ENCODE data around the gene DCLRE1A. TPM values are rescaled to one million over a fixed set of nuclear protein-coding genes. Genes with fewer than 3 reads are reported as not detected.

DCLRE1A gene
- total and polyA plus RNA-seq, 7 donors: 1.9 to 5.1 (median 3.0) TPM

DNA sequence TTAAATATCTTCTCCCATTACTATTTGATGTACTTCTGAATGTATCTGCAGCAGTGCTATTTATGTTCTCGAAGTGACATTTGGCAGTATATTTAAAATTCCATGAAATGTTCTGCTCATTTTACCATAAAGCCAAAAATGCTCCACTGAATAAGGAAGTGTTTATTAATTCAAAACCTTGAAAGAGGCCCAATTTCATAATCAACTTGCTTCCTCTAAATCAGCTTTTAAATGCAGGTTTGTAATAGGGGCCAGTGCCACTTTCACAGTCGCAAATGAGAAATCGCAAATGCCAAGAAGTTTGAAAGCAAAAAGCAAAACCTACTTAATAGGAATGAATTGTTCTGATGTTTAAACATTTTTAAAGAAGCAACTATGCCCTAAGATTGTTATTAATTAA lies 12.0 kb upstream of the DCLRE1A start:
- intact Hi-C loops (cut with DNase I): no loop called here
- TF ChIP-seq, protein P1, sequence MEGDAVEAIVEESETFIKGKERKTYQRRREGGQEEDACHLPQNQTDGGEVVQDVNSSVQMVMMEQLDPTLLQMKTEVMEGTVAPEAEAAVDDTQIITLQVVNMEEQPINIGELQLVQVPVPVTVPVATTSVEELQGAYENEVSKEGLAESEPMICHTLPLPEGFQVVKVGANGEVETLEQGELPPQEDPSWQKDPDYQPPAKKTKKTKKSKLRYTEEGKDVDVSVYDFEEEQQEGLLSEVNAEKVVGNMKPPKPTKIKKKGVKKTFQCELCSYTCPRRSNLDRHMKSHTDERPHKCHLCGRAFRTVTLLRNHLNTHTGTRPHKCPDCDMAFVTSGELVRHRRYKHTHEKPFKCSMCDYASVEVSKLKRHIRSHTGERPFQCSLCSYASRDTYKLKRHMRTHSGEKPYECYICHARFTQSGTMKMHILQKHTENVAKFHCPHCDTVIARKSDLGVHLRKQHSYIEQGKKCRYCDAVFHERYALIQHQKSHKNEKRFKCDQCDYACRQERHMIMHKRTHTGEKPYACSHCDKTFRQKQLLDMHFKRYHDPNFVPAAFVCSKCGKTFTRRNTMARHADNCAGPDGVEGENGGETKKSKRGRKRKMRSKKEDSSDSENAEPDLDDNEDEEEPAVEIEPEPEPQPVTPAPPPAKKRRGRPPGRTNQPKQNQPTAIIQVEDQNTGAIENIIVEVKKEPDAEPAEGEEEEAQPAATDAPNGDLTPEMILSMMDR (IDR thresholded peaks at IDR 0.05): no peak
- peaks cover 13% of the 10 kb centered on the region for H3K4me1 ChIP-seq
- DNase-seq: no peak
- ATAC-seq: no peak
- no peaks in the 10 kb centered on the region for H3K27me3 ChIP-seq (ENCODE audit: insufficient read depth in 3 of 3, low read length in 2 of 3)
- no peak overlapping the region for H3K27ac ChIP-seq
- H3K4me3 ChIP-seq: no peak overlapping the region
- H3K9me3 ChIP-seq: no peaks in the 10 kb centered on the region
- H3K36me3 ChIP-seq (ENCODE audit: insufficient read depth in 1 of 2, low read depth in 1 of 2): peaks cover 0 to 27% of the 10 kb centered on the region in 2 donors
- WGBS, 3 donors: 71 to 80% (median 72%) methylated on average over 3 of the region's 3 CpGs

DNA sequence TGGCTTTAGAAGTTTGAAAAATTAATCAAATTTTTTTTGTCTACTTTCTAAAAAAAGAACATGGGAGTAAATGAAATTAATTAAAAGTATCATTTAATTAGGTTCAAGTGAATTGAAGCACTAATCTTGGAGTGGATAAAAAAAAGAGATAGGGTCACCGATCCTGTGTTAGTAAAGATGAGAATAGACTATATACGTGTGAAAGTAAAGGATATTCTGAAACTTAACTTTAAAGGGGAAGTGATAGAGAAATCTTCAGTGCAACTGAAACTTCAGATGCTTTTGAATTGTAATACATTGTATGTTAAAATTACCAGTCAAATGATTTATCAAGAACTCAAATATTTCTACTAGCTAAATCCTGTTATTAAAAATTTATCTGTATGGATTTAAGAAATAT lies 5.4 kb upstream of the DCLRE1A start:
- intact Hi-C loops (cut with DNase I): no loop called here
- ATAC-seq: no peak

DNA sequence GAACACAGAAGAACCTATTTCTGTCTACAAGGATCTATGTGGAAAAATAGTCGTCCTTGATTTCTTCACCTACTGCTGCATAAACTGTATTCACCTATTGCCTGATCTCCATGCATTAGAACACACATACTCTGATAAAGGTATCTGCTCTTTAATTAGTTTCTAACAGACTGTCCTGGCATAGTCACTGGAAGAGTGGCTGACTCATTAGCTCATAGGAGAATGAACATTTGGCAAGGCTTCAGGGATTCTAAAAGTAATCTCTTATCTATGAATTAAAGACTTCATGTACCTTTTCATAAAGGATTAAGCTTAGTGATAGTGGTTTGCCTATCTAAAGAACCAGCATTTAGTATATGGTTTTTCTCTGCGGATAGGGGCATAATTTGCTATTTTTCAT lies 4.7 kb upstream of the DCLRE1A start:
- no peak overlapping the region for H3K27ac ChIP-seq
- intact Hi-C loops (cut with DNase I): no loop called here
- H3K4me1 ChIP-seq: peaks cover 30% of the 10 kb centered on the region
- peaks cover 0 to 41% of the 10 kb centered on the region in 2 donors for H3K36me3 ChIP-seq (ENCODE audit: insufficient read depth in 1 of 2, low read depth in 1 of 2)
- H3K27me3 ChIP-seq (ENCODE audit: insufficient read depth in 3 of 3, low read length in 2 of 3): no peaks in the 10 kb centered on the region
- TF ChIP-seq, protein P1 (IDR thresholded peaks at IDR 0.05): no peak
- no peak overlapping the region for H3K4me3 ChIP-seq
- H3K9me3 ChIP-seq: no peaks in the 10 kb centered on the region
- WGBS, 3 donors: 74 to 82% (median 79%) methylated on average over 2 of the region's 2 CpGs
- ATAC-seq (peak in 3 of 4 donors; percentile 24 to 56 (median 25)), DNase-seq (no peak)

More for the DNA sequence above, 5.4 kb upstream of the DCLRE1A start:
- H3K27ac ChIP-seq: no peak overlapping the region
- TF ChIP-seq, protein P1 (IDR thresholded peaks at IDR 0.05): no peak
- no peak for DNase-seq
- no peaks in the 10 kb centered on the region for H3K27me3 ChIP-seq (ENCODE audit: insufficient read depth in 3 of 3, low read length in 2 of 3)
- 90 to 95% (median 92%) methylated on average over 2 of the region's 2 CpGs for WGBS, 3 donors
- H3K9me3 ChIP-seq: no peaks in the 10 kb centered on the region
- H3K4me3 ChIP-seq: no peak overlapping the region
- H3K36me3 ChIP-seq (ENCODE audit: insufficient read depth in 1 of 2, low read depth in 1 of 2): peaks cover 0 to 48% of the 10 kb centered on the region in 2 donors
- H3K4me1 ChIP-seq: peaks cover 29% of the 10 kb centered on the region

DNA sequence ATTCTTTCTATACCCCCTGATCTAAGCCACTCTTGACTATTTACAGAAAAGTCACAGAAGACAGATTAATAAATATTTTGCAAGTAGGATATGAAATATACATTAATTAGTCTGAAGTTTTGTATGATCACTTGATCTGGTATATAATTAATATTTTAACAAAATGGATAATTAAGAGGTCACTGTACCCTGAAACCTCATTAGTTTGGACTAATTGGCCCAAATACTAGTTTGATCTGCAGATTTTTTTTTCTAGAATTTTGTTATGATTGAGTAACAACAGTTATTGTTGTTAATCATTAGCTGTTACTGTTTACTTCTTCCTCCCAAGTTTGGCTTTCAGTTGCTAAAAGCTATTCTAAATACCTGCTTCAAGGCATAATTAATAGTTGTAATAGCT lies 3.3 kb upstream of the DCLRE1A start:
- DNase-seq (no peak), ATAC-seq (no peak)
- Histone ChIP-seq H3K36me3 (ENCODE audit: insufficient read depth in 1 of 2, low read depth in 1 of 2) (peaks cover 0 to 38% of the 10 kb centered on the region in 2 donors), H3K4me1 (peaks cover 42% of the 10 kb centered on the region), H3K27me3 (ENCODE audit: insufficient read depth in 3 of 3, low read length in 2 of 3) (no peaks in the 10 kb centered on the region), H3K4me3 (peak overlapping the region; percentile 93), H3K27ac (no peak overlapping the region), H3K9me3 (no peaks in the 10 kb centered on the region)
- TF ChIP-seq, protein P1 (IDR thresholded peaks at IDR 0.05): no peak
- intact Hi-C loops (cut with DNase I): no loop called here

DNA sequence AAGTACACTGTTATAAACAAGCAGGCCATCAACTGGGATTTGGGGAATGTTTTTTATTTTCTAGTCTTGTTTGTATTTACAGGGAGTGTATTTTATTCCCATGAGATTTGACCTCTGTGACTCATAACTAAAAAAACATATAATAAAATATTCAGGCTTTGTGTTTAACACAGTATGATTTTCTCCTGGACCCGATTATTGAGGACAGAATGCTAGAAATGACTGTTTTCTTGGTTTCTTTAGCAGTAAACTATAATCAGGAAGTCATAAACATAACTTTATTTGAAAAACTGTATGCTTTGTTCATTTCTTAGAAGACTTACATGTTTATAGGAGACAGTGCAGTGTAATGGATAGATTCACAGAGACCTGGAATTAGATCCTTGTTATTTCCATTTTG lies 2.7 kb upstream of the DCLRE1A start:
- intact Hi-C loops (cut with DNase I): no loop called here
- no peaks in the 10 kb centered on the region for H3K27me3 ChIP-seq (ENCODE audit: insufficient read depth in 3 of 3, low read length in 2 of 3)
- peaks cover 0 to 32% of the 10 kb centered on the region in 2 donors for H3K36me3 ChIP-seq (ENCODE audit: insufficient read depth in 1 of 2, low read depth in 1 of 2)
- H3K27ac ChIP-seq: no peak overlapping the region
- TF ChIP-seq, protein P1 (IDR thresholded peaks at IDR 0.05): no peak
- ATAC-seq: no peak
- 53 to 64% (median 56%) methylated on average over 1 of the region's 1 CpG for WGBS, 3 donors
- H3K4me1 ChIP-seq: peaks cover 46% of the 10 kb centered on the region
- no peaks in the 10 kb centered on the region for H3K9me3 ChIP-seq
- DNase-seq: no peak
- peak overlapping the region; percentile 93 for H3K4me3 ChIP-seq

Measured in psoas muscle (tissue), 8 donors.